Fibroblast of pulmonary artery (primary cell): ENCODE measurements around the gene ARHGEF7.

Experiments
- DNase-seq: peaks from one replicate; pipeline ENCODE4 v3.0.0-alpha.2; 2010; ENCODE audit warnings: low read depth
- H3K4me3 ChIP-seq: replicated peaks from 2 replicates; pipeline ENCODE4 v1.5.1; 2011; ENCODE audit warnings: low read depth, mild to moderate bottlenecking, control low read depth, low read length, moderate library complexity
- CTCF ChIP-seq: IDR thresholded peaks from 2 replicates; pipeline ENCODE4 v1.5.1; 2011; ENCODE audit warnings: mild to moderate bottlenecking, control low read depth, low read length, inconsistent platforms; ENCODE audit errors: missing control alignments

Gene ARHGEF7

GRCh38 chr13:111324736-111325135, 209.6 kb downstream of the ARHGEF7 start:
- no peak for TF ChIP-seq CTCF
- no peak overlapping the region for H3K4me3 ChIP-seq
- no peak for DNase-seq

- TF ChIP-seq CTCF, result no peak
- H3K4me3 ChIP-seq, result no peak overlapping the region
- no peak for DNase-seq
Measured at GRCh38 chr13:111325146-111325890, 210.2 kb downstream of the ARHGEF7 start.

GRCh38 chr13:111325941-111326620, 211.0 kb downstream of the ARHGEF7 start:
- no peak for TF ChIP-seq CTCF
- no peak for DNase-seq
- no peak overlapping the region for H3K4me3 ChIP-seq

- no peak for TF ChIP-seq CTCF
Measured at GRCh38 chr13:111326621-111326965, 211.5 kb downstream of the ARHGEF7 start.

GRCh38 chr13:111326981-111327642, 212.0 kb downstream of the ARHGEF7 start:
- no peak for DNase-seq
- no peak overlapping the region for H3K4me3 ChIP-seq
- no peak for TF ChIP-seq CTCF

More at GRCh38 chr13:111326621-111326965, 211.5 kb downstream of the ARHGEF7 start:
- no peak for DNase-seq
- H3K4me3 ChIP-seq, result no peak overlapping the region

GRCh38 chr13:111327730-111328573, 212.8 kb downstream of the ARHGEF7 start:
- no peak for TF ChIP-seq CTCF
- DNase-seq, result no peak
- no peak overlapping the region for H3K4me3 ChIP-seq
